Pons (tissue), 1 donor: ENCODE measurements around the gene SCARB1.
A peak's percentile ranks its signal among the peaks of the same experiment; 100 is the strongest.

Experiments
- DNase-seq: peaks from one replicate; pipeline ENCODE4 v3.0.0-alpha.2; 2016; ENCODE audit warnings: low spot score

Gene SCARB1

DNA sequence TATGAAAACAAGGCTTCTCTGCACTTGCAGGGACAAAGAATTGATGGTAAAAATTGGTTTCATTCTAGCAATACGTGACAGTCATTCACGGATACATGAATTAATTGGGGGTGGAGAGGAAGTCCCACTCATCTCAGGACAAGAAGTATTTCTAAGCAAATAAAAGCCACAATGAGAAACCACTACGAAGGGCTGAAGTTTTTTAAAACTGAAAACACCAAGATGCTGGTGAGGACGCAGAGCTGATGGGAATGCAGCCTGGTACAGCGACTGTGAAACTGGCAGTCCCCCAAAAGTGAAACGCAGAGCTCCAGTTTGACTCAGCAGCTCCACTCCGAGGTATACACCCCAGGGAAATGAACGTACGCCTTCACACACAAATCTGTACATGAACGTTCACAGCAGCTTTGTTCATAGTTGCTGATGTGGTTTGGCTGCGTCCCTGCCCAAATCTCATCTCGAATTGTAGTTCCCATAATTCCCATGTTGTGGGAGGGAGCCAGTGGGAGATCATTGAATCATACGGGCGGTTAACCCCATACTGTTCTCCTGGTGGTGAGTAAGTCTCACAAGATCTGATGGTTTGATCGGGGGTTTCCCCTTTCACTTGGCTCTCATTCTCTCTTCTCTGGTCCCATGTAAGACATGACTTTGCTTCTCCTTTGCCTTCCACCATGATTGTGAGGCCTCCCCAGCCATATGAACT is 89.0 kb downstream of the SCARB1 start:
- DNase-seq: peak; percentile 64

DNA sequence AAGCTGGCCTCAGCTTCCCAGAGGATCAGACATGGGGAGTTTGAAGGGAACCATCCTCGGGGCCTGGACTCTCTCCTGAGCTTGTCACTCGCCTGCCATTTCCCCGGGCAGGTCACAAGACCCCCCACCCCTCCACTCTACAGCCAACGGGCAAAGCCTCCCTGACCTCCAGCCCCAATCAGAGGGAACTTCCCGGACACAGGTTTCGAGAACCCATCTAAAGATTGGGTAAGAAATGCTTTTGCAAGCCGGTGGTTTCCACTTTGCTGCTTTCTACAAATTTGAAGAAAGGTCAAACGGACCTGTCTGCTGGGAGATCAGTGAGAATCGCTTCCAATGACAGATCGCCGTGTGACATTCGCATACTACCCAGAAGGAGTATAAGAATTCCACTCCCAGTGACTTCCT is 89.6 kb downstream of the SCARB1 start:
- peak; percentile 45 for DNase-seq

DNA sequence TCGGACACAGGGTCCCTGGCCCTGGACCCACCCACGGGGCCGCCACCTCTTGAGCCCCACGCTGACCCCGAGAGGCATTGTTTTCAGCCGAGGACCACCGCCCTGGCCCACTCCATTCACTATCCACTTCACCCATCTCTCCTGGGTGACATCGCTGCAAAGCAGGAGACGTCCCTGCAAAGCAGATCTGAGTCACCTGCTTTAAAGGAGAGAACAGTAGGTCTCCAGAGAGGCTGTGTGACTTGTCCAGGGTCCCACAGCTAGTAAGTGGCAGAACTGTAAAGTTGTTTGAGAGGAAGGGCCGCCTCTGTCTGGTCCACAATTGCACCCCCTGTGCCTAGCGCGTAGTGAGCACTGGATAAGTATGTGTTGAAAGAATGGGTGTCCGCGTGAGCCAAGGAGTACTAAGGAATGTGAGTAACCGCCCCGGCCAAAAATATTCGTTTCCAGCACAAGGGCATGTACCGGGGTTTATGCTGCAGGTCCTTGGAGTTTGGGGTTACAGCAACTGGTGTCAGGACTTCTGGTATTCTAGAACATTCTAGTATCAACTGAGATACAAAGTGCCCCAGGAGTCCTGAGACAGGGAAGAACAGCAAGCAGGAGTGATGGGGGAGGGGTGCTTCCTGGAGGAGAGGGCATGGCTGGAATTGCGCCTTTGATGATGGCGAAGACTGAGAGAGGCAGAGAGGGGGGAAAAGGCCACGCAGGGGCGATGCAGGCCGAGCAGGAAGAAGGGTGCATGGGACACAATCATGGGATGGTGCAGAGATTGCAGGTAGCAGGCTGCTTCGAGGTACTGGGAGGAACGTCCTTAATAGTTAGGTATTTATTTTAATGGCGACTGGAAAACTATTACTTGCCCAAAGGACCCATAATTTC is 91.1 kb downstream of the SCARB1 start:
- no peak for DNase-seq

DNA sequence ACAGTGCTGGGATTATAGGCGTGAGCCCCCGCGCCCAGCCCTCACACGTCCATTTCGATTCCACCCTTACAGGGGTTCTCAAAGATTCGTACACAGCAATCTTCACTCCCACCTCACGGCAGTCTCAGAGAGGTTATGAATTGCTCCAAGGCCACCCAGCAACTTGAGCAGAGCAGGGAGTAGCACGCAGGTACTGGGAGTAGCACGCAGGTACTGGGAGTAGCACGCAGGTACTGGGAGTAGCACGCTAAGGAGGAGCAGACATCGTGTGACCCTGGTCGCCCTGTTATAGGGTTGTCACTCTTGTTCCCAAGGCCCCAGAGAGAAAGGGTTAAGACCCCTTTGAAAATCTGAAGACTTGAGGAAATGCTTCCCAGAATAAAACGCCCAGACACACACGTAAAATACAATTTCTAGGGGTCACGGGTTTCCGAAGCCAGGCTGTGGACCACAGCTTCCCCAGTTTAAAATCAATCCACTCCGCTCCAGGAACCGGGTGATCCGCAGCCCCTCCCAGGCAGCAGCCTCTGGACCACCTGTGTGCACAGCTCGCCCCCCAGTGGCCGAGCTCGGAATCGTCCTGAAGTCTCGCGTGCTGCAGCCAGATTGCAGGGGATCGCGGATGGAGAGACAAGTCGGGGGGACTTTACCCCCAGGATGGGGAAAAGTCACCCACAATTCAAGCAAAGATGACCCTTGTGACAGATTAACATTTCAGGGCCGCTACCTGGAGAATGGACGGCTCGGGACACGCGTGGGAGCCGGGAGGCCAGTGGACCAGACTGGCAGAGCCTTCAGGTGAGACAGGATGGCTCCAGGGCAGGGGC is 92.0 kb downstream of the SCARB1 start:
- peak; percentile 77 for DNase-seq

DNA sequence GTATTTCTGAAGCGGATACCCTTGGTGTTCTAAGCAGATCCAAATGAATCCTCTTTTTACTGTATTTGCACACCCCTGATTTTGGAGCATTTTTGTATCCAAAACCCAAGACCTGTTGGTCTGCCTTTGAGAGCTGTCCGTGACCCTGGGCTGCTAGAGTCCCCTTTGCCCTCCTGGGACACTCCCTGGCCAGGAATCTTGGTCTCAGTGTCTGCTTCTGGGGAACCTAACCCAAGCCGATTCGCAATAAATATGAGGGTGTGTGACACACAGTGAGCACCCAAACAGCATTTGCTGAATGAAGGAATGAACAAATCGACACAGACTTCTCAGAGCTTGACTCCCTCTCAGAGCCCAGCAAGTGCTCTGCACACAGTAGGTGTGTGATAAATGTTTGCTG is 92.9 kb downstream of the SCARB1 start:
- DNase-seq: no peak

DNA sequence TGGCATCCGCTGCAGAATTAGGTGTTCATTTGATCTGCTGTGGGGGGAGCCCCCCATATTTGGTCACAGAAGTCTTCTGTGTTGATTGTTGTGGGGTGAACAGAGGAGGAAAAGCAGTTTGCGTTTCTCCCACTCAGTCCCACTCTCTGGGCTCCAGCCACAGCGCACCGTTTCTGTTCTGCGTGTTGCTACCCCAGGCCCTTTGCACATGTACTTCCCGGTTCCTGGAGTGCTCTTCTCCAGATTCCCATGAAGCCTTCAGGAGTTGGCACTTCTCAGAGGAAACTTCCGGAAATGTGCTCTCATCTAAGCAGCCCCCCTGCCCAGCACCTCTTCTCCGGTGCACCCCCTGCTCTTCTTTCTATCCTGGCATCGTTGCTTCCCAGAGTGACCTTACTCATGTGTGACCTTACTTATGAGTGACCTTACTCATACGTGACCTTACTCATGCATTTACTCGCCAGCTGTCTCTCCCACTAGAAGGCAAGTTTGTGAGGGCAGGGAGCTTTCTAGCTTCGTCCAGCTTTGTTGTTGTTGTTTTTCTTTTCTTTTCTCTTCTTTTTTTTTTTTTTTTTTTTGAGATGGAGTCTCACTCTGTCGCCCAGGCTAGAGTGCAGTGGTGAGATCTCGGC is 93.7 kb downstream of the SCARB1 start:
- DNase-seq: no peak

DNA sequence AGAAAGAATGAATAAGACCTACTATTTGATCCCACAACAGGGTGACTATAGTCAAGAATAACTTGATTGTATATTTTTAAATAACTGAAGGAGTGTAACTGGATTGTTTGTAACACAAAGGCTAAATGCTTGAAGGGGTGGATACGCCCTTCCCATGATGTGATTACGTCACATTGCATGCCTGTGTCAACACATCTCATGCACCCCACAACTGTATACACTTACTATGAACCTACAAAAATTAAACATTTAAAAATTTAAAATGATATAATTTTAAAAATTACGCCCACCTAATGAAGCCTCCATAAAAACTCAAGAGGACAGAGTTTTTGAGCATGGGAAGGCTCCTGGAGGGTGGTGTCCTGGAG is 94.5 kb downstream of the SCARB1 start:
- no peak for DNase-seq

DNA sequence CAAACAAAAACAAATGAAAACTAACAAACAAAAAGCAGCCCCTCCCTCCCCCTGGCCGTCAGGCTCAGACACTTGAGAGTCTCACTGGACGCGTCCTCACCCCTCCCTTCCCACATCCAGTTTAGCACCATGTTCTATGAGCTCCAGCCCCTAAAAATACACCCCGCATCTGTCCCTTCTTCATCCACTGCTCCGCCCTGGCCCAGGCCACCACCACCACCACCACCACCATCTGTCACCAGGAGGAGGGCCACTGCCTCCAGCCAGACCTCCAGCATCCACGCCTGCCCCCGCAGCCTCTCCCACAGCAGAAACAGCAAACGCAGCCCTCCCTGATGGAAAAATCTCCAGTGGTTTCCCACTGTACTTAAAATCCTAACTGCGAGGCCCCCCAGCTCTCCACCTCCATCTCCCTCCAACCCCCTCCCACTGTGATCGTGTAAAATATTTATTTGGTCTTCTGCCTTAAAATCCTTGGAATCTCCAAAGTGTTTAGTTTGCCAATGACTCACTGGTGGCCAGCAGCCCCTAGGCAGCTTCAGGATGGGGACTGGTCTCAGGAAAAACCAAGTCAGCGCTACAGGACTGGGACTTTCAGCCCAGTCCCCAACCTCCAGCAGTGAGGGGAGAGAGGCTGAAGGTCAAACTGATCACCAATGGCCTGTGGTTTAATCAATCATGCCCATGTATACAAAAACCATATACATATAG is 95.1 kb downstream of the SCARB1 start:
- DNase-seq: no peak

DNA sequence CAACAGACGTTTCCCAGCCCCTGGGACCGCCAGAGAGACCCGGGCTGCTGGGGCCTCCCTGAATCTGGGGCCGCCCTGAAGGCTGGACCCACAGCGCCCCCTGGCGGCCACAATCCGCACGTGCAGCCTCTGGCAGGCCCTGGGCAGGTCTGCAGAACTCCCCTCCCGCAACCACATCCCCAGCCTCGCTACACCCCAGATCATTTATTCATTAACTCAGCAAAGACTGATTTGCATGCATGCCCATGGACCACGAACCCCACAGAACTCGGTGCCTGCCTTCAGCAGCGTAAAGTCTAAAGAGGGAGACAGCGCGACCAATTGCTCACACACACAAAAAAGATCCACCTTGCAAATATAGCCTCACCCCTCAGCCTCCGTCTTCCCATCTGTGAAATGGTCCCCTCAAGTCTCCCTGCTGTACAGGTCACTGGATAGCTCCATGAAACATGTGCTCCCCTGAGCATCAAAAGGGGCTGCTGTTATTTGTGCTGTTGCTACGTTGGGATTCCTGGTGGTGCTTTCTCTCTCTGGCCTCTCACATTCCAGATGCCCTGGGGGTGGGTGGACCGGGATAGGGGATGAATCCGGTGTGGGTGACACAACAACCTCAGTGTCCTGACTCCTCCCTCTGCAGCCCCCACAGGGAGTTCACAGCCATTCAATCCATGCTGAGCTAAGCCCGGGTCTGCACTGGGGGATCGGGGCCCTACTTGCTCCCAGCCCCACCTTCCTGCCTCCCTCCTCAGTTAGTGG is 96.4 kb downstream of the SCARB1 start:
- peak; percentile 62 for DNase-seq

DNA sequence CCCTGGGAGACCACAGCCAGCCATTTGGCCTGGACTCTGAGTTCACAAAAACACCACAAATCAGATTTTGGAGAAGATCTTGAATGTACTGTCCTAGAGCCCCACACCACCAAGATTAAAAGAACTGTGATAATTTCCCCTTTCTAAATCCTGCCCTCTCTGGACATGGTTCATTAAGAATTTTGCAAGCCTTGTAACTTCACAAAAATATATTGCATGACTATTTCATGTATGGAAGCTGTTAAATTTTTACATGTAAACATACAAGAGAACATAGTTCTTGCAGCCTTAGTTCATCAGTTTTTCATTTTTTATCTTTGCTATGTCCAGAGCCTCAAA is 97.0 kb downstream of the SCARB1 start:
- DNase-seq: no peak

DNA sequence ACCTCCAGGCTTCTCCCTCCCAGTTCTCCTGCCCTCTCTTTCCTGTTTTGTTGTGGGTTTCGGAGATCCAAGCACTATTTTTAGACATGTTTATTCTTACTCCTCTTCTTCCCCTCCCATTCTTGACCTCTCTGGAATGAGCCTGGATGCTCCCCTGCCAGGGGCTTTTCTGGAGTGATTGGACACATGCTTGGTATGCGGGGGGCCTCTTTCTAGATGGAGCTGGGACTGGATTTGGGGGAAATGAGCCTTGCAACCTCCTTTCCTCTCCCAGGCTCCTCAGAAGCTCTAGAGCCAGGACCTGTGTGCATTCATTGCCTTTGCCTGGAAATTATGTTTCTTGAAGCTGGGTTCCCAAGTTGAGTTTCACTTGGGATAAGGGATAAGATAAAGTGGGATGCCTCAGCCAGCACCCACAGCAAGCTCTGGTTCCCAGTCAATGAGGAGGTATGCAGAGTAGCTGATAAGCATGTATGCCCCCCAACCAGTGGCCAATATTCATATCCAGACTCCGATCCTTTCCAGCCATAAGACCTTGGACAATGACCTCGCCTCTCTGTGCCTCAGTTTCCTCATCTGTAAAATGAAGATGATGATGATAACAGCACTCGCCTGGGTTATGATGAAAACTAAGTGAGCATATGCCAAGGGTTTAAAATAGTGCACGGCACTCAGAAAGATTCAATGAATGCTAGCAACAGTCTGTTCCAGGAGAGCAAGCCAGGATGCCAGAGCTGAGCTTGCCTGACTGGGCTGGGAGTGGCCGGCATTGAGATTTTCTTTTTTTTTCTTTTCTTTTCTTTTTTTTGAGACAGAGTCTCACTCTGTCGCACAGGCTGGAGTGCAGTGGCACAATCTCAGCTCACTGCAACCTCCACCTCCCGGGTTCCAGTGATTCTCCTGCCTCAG is 97.8 kb downstream of the SCARB1 start:
- no peak for DNase-seq

DNA sequence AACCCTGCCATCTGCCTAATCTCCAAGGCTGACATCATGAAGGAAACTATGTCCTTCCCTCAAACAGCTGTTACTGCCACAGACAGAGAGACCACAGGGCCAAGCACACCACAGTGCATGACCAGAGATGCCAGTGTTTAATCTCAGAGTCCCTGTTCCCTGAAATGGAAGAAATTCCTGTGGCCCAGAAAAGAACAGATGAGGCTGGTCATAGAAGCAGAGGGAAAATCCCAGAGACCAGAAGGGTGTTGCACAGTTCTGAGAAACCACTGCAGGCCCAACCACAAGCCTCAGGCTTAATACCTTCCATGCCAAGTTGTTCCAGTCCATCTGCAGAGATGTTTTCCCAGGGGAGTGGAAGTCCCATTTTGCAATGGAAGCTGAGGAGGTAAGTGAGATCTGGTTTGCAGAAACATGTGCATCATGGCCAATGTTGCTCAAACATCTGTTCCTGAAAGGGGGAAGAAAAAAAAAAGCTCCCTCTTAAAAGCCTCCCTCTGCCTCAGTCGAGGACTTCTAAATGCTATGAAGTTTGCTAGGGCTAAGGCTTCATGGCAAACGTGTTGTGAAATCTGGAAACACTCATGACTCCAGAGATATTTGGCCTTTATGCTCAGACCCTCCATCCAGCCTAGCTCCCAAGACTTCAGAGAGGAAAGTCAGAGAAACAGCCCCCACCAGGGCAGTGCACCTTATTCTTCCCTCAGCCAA is 98.6 kb downstream of the SCARB1 start:
- DNase-seq: no peak

DNA sequence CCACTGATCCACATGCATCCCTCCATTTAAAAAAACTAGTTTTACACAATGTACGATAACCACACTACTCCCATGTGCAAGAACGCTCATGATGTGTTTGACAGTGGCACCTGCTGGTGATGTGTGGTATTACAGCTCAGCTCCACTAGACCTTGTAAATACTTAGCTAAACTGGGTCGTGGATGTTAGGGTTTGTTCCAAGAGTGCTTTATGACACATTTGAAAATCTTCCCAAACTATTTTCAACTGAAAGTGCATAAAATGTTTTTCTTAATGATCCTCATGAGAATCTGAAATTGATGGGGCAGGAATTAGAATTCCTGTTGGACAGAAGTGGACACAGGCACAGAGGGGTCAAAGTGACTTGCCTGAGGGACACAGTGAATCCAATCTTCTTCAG is 99.2 kb downstream of the SCARB1 start:
- no peak for DNase-seq

DNA sequence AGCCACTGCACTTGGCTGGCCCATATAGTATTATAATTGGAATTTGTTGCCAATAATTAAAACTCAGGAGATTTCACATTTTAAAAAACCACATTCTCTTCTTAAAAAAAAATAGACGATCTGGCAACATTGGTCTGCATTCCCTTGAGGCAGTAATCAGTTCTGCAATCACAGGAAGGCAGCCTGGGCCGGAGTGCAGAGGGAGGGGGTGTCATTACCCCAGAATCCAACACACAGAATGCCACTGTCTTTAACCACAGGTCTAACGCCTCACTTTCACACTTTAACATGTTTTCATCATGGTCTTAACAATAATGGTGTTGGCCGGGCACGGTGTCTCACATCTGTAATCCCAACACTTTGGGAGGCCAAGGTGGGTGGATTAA is 100.1 kb downstream of the SCARB1 start:
- DNase-seq: no peak

DNA sequence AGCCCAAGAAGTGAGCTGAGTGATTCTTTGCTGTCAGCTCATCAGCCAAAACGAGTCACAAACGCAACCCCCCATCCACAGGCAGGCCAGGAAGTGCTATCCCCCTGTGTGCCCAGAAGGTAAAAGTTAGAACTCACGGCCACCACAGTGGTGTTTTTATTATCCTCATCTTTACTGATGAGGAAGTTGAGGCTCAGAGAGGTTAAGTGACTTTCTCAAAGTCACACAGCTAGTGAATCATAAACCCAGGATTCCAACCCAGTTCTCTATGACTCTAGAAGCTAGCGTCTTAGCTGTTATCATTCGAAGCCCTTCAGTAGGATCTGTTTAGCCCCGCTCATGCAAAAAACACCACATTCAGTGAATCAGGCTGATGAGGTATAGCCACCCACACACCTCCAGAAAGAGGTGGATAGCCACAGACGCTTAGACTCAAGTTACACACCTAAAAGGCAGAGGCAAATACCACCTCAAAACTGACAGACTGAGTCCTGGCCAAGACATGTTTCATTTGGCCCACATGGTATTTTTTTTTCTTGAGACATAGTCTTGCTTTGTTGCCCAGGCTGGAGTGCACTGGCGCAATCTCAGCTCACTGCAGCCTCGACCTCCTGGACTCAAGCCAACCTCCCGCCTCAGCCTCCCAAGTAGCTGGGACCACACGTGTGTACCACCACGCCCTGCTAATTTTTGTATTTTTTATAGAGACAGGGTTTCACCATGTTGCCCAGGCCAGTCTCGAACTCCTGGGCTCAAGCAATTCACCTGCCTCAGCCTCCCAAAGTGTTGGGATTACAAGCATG is 100.7 kb downstream of the SCARB1 start:
- DNase-seq: no peak

DNA sequence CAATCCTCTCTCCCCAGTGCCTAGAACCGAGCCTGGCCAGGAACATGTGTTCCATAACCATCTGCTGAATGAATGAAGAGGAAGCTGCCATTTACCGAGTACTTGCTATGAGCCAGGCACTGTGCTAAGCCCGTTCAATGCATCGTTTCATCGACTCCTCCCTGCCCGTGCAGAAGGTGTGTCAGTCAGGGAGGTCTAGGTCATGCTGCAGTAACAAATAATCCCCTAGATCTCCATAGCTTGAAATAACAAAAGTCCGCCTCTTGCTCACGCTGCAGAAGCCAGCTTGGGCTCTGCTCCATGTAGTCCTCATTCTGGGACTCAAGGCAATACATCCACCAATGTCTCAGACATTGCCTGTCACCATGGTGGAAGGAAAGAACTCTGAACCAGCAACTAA is 101.3 kb downstream of the SCARB1 start:
- DNase-seq: no peak

DNA sequence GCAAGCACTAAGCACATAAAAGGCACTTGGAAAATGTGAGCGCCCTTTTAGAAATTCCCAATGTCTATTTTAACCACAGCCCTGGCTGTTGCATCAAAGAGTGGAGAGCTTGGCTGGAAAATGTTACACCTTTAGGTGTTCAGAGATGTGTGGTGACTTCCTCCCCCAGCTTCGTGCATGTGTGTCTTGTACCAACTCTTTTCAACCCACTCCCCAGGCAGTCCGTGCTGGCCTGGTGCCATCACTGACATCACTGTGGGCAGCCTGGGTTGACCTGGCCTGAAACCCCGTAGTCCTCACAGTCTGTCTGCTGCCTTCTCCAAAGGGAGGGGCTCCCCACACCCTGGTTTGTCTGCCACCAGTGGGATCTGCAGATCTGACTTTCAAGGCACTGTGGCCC is 101.8 kb downstream of the SCARB1 start:
- no peak for DNase-seq

DNA sequence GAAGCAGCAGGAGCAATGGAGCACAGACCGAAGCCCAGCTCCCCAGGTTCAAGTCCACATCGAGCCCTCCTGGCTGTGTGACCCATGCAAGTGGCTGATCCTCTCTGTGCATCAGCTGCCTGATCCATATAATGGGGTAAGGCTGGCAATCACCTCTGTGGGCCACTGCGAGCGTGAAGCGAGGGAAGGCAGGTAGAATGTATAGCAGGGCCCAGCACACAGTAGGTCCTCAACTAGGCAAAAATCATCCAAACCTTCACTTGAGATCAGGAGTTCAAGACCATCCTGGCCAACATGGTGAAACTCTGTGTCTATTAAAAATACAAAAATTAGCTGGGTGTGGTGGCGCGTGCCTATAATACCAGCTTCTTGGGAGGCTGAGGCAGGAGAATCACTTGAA is 102.6 kb downstream of the SCARB1 start:
- no peak for DNase-seq
